Skeletal muscle cell (primary cell): ENCODE results near the gene ETV3.
"Not testable (repeated sequence)": the region's sequence is repeated elsewhere in the genome, so short reads cannot be mapped to it uniquely, and the experiment has no call there.

Experiments
- DNase-seq: peaks from one replicate; pipeline ENCODE4 v3.0.0-alpha.2; 2010; ENCODE audit warnings: low read depth
- H3K4me3 ChIP-seq: 2 replicates; pipeline ENCODE4 v1.5.1; 2011; ENCODE audit warnings: low read depth, mild to moderate bottlenecking, control low read depth, low read length, moderate library complexity

ETV3 gene

GRCh38 chr1:157101149-157101548, 37.0 kb downstream of the ETV3 start:
- DNase-seq, result no peak

GRCh38 chr1:157099633-157100009, 38.6 kb downstream of the ETV3 start, which contains the start of gene ETV3L:
ETV3L (minus strand) TSS chr1:157099808; CDS start chr1:157099523, 285 bp downstream.
- DNase-seq, result no peak
- H3K4me3 ChIP-seq, result no peak within 1 kb of the TSS

More at GRCh38 chr1:157101149-157101548, 37.0 kb downstream of the ETV3 start:
- no peak overlapping the region for H3K4me3 ChIP-seq

GRCh38 chr1:157098987-157099632, 39.1 kb downstream of the ETV3 start:
- not testable (repeated sequence) for H3K4me3 ChIP-seq, DNase-seq

- no peak overlapping the region for H3K4me3 ChIP-seq
- no peak for DNase-seq
Measured at GRCh38 chr1:157098519-157098918, 39.7 kb downstream of the ETV3 start.

- no peak for DNase-seq
- H3K4me3 ChIP-seq, result no peak overlapping the region
Measured at GRCh38 chr1:157097692-157098091, 40.5 kb downstream of the ETV3 start.

- no peak for DNase-seq
- no peak overlapping the region for H3K4me3 ChIP-seq
Measured at GRCh38 chr1:157096881-157097280, 41.3 kb downstream of the ETV3 start.

GRCh38 chr1:157095551-157095950, 42.6 kb downstream of the ETV3 start:
- no peak for DNase-seq
- no peak overlapping the region for H3K4me3 ChIP-seq

GRCh38 chr1:157095091-157095490, 43.1 kb downstream of the ETV3 start:
- DNase-seq, result no peak
- no peak overlapping the region for H3K4me3 ChIP-seq

GRCh38 chr1:157092831-157093230, 45.4 kb downstream of the ETV3 start:
- no peak overlapping the region for H3K4me3 ChIP-seq
- DNase-seq, result no peak

- DNase-seq, result no peak
- no peak overlapping the region for H3K4me3 ChIP-seq
Measured at GRCh38 chr1:157091668-157092273, 46.4 kb downstream of the ETV3 start.

- DNase-seq, result no peak
- no peak overlapping the region for H3K4me3 ChIP-seq
Measured at GRCh38 chr1:157091186-157091585, 47.0 kb downstream of the ETV3 start.

- no peak overlapping the region for H3K4me3 ChIP-seq
- DNase-seq, result no peak
Measured at GRCh38 chr1:157090771-157091170, 47.4 kb downstream of the ETV3 start.

- DNase-seq, result peak; percentile 65
- no peak overlapping the region for H3K4me3 ChIP-seq
Measured at GRCh38 chr1:157090196-157090647, 48.0 kb downstream of the ETV3 start.

- H3K4me3 ChIP-seq, result no peak overlapping the region
- DNase-seq, result no peak
Measured at GRCh38 chr1:157089789-157090188, 48.4 kb downstream of the ETV3 start.

GRCh38 chr1:157088607-157089006, 49.6 kb downstream of the ETV3 start:
- no peak overlapping the region for H3K4me3 ChIP-seq
- no peak for DNase-seq

- H3K4me3 ChIP-seq, result no peak overlapping the region
- DNase-seq, result no peak
Measured at GRCh38 chr1:157087030-157087429, 51.2 kb downstream of the ETV3 start.

- no peak overlapping the region for H3K4me3 ChIP-seq
- DNase-seq, result no peak
Measured at GRCh38 chr1:157086299-157086698, 51.9 kb downstream of the ETV3 start.

- DNase-seq, result no peak
- H3K4me3 ChIP-seq, result no peak overlapping the region
Measured at GRCh38 chr1:157085421-157085820, 52.8 kb downstream of the ETV3 start.

GRCh38 chr1:157084720-157085119, 53.5 kb downstream of the ETV3 start:
- no peak overlapping the region for H3K4me3 ChIP-seq
- no peak for DNase-seq

GRCh38 chr1:157081707-157082106, 56.5 kb downstream of the ETV3 start:
- H3K4me3 ChIP-seq, result no peak overlapping the region

GRCh38 chr1:157080714-157081113, 57.5 kb downstream of the ETV3 start:
- DNase-seq, result no peak
- no peak overlapping the region for H3K4me3 ChIP-seq

More at GRCh38 chr1:157081707-157082106, 56.5 kb downstream of the ETV3 start:
- DNase-seq, result no peak
